Activated naive CD8-positive, alpha-beta T cell treated with anti-CD3 and anti-CD28 coated beads, Interleukin-2, amount 50 U/mL, for 24 hours (primary cell): ENCODE results near the gene PLA2G2D.
A peak's percentile ranks its signal among the peaks of the same experiment; 100 is the strongest.

Source experiments
- ATAC-seq: fragments of 150-1000 bp; cut with Tn5 transposase; one replicate; pipeline ENCODE4 v1.10.0; 2021
- DNase-seq: peaks from one replicate; pipeline ENCODE4 v3.0.0; 2021
- H3K27ac Mint-ChIP-seq: one replicate; pipeline ENCODE4 v1.8.0; 2021; ENCODE audit warnings: mild to moderate bottlenecking, mixed read lengths
- H3K27me3 Mint-ChIP-seq: one replicate; pipeline ENCODE4 v1.8.0; 2021; ENCODE audit warnings: mixed read lengths
- H3K36me3 Mint-ChIP-seq: one replicate; pipeline ENCODE4 v1.8.0; 2021; ENCODE audit warnings: low read depth, mixed read lengths
- H3K4me1 Mint-ChIP-seq: one replicate; pipeline ENCODE4 v1.8.0; 2021; ENCODE audit warnings: mixed read lengths
- H3K4me3 Mint-ChIP-seq: one replicate; pipeline ENCODE4 v1.8.0; 2021; ENCODE audit warnings: mild to moderate bottlenecking, moderate library complexity, mixed read lengths
- H3K9me3 Mint-ChIP-seq: one replicate; pipeline ENCODE4 v1.8.0; 2021; ENCODE audit warnings: mixed read lengths

PLA2G2D gene

GRCh38 chr1:20093940-20094391 is 25.4 kb downstream of the PLA2G2D start:
- Mint-ChIP-seq H3K9me3 (no peaks in the 10 kb centered on the region), H3K4me1 (no peaks in the 10 kb centered on the region), H3K4me3 (no peak overlapping the region), H3K27ac (no peak overlapping the region), H3K27me3 (peaks cover 12% of the 10 kb centered on the region), H3K36me3 (no peaks in the 10 kb centered on the region)
- ATAC-seq, result no peak
- no peak for DNase-seq

- DNase-seq, result no peak
- Mint-ChIP-seq H3K27me3 (peaks cover 12% of the 10 kb centered on the region), H3K9me3 (no peaks in the 10 kb centered on the region), H3K4me3 (no peak overlapping the region), H3K27ac (no peak overlapping the region), H3K36me3 (no peaks in the 10 kb centered on the region), H3K4me1 (no peaks in the 10 kb centered on the region)
- ATAC-seq, result no peak
Observed at GRCh38 chr1:20093303-20093702, 26.0 kb downstream of the PLA2G2D start.

- H3K4me1 Mint-ChIP-seq, result no peaks in the 10 kb centered on the region
- peaks cover 12% of the 10 kb centered on the region for H3K27me3 Mint-ChIP-seq
- no peak overlapping the region for H3K4me3 Mint-ChIP-seq
- DNase-seq (no peak), ATAC-seq (no peak)
- no peak overlapping the region for H3K27ac Mint-ChIP-seq
- H3K36me3 Mint-ChIP-seq, result no peaks in the 10 kb centered on the region
- H3K9me3 Mint-ChIP-seq, result no peaks in the 10 kb centered on the region
Observed at GRCh38 chr1:20090641-20091040, 28.7 kb downstream of the PLA2G2D start.

- Mint-ChIP-seq H3K4me1 (no peaks in the 10 kb centered on the region), H3K27ac (no peak overlapping the region), H3K4me3 (no peak overlapping the region), H3K9me3 (no peaks in the 10 kb centered on the region), H3K36me3 (no peaks in the 10 kb centered on the region), H3K27me3 (peaks cover 12% of the 10 kb centered on the region)
- DNase-seq, result no peak
- no peak for ATAC-seq
Observed at GRCh38 chr1:20090119-20090518, 29.2 kb downstream of the PLA2G2D start.

- H3K27me3 Mint-ChIP-seq, result peaks cover 12% of the 10 kb centered on the region
- DNase-seq (no peak), ATAC-seq (no peak)
- no peak overlapping the region for H3K27ac Mint-ChIP-seq
- no peaks in the 10 kb centered on the region for H3K4me1 Mint-ChIP-seq
- H3K4me3 Mint-ChIP-seq, result no peak overlapping the region
- no peaks in the 10 kb centered on the region for H3K9me3 Mint-ChIP-seq
- no peaks in the 10 kb centered on the region for H3K36me3 Mint-ChIP-seq
Observed at GRCh38 chr1:20089328-20090077, 29.8 kb downstream of the PLA2G2D start.

GRCh38 chr1:20087668-20088067 is 31.7 kb downstream of the PLA2G2D start:
- no peaks in the 10 kb centered on the region for H3K36me3 Mint-ChIP-seq
- no peaks in the 10 kb centered on the region for H3K9me3 Mint-ChIP-seq
- no peak overlapping the region for H3K4me3 Mint-ChIP-seq
- no peak overlapping the region for H3K27ac Mint-ChIP-seq
- H3K27me3 Mint-ChIP-seq, result peaks cover 3% of the 10 kb centered on the region
- ATAC-seq (no peak), DNase-seq (no peak)
- no peaks in the 10 kb centered on the region for H3K4me1 Mint-ChIP-seq

- DNase-seq (no peak), ATAC-seq (no peak)
- H3K4me1 Mint-ChIP-seq, result no peaks in the 10 kb centered on the region
- no peaks in the 10 kb centered on the region for H3K9me3 Mint-ChIP-seq
- H3K4me3 Mint-ChIP-seq, result no peak overlapping the region
- no peak overlapping the region for H3K27ac Mint-ChIP-seq
- H3K36me3 Mint-ChIP-seq, result no peaks in the 10 kb centered on the region
- peaks cover 7% of the 10 kb centered on the region for H3K27me3 Mint-ChIP-seq
Observed at GRCh38 chr1:20086800-20087199, 32.5 kb downstream of the PLA2G2D start.

GRCh38 chr1:20083178-20083944 is 36.0 kb downstream of the PLA2G2D start:
- Mint-ChIP-seq H3K4me1 (peaks cover 16% of the 10 kb centered on the region), H3K4me3 (no peak overlapping the region), H3K9me3 (no peaks in the 10 kb centered on the region), H3K27ac (no peak overlapping the region), H3K36me3 (no peaks in the 10 kb centered on the region), H3K27me3 (peaks cover 22% of the 10 kb centered on the region)
- DNase-seq, result no peak
- no peak for ATAC-seq

- Mint-ChIP-seq H3K27ac (no peak overlapping the region), H3K4me1 (peaks cover 22% of the 10 kb centered on the region), H3K9me3 (no peaks in the 10 kb centered on the region), H3K4me3 (no peak overlapping the region), H3K36me3 (no peaks in the 10 kb centered on the region), H3K27me3 (peaks cover 28% of the 10 kb centered on the region)
- DNase-seq, result no peak
- no peak for ATAC-seq
Observed at GRCh38 chr1:20082772-20083171, 36.6 kb downstream of the PLA2G2D start.

- Mint-ChIP-seq H3K9me3 (no peaks in the 10 kb centered on the region), H3K27me3 (peaks cover 34% of the 10 kb centered on the region), H3K4me3 (no peak overlapping the region), H3K4me1 (peaks cover 25% of the 10 kb centered on the region), H3K36me3 (no peaks in the 10 kb centered on the region), H3K27ac (no peak overlapping the region)
- DNase-seq, result no peak
- no peak for ATAC-seq
Observed at GRCh38 chr1:20081353-20081810, 38.0 kb downstream of the PLA2G2D start.

GRCh38 chr1:20080441-20081352 is 38.6 kb downstream of the PLA2G2D start:
- no peak overlapping the region for H3K27ac Mint-ChIP-seq
- H3K36me3 Mint-ChIP-seq, result no peaks in the 10 kb centered on the region
- DNase-seq, result no peak
- H3K27me3 Mint-ChIP-seq, result peaks cover 34% of the 10 kb centered on the region
- H3K4me1 Mint-ChIP-seq, result peaks cover 25% of the 10 kb centered on the region
- H3K9me3 Mint-ChIP-seq, result no peaks in the 10 kb centered on the region
- H3K4me3 Mint-ChIP-seq, result no peak overlapping the region
- peak; percentile 33 for ATAC-seq

GRCh38 chr1:20079661-20080305 is 39.6 kb downstream of the PLA2G2D start:
- Mint-ChIP-seq H3K27me3 (peaks cover 34% of the 10 kb centered on the region), H3K4me1 (peaks cover 25% of the 10 kb centered on the region), H3K9me3 (no peaks in the 10 kb centered on the region), H3K27ac (no peak overlapping the region), H3K4me3 (no peak overlapping the region), H3K36me3 (no peaks in the 10 kb centered on the region)
- no peak for ATAC-seq
- no peak for DNase-seq

- Mint-ChIP-seq H3K4me3 (no peak overlapping the region), H3K4me1 (peaks cover 25% of the 10 kb centered on the region), H3K27ac (no peak overlapping the region), H3K27me3 (peaks cover 34% of the 10 kb centered on the region), H3K36me3 (no peaks in the 10 kb centered on the region), H3K9me3 (no peaks in the 10 kb centered on the region)
- no peak for ATAC-seq
- DNase-seq, result no peak
Observed at GRCh38 chr1:20078711-20079110, 40.6 kb downstream of the PLA2G2D start.

- H3K36me3 Mint-ChIP-seq, result no peaks in the 10 kb centered on the region
- H3K4me1 Mint-ChIP-seq, result peaks cover 25% of the 10 kb centered on the region
- H3K27ac Mint-ChIP-seq, result no peak overlapping the region
- no peaks in the 10 kb centered on the region for H3K9me3 Mint-ChIP-seq
- ATAC-seq, result no peak
- no peak overlapping the region for H3K4me3 Mint-ChIP-seq
- peaks cover 34% of the 10 kb centered on the region for H3K27me3 Mint-ChIP-seq
- no peak for DNase-seq
Observed at GRCh38 chr1:20078171-20078651, 41.1 kb downstream of the PLA2G2D start.
